ENCODE results near the gene CSF2RB.

Gene CSF2RB

DNA sequence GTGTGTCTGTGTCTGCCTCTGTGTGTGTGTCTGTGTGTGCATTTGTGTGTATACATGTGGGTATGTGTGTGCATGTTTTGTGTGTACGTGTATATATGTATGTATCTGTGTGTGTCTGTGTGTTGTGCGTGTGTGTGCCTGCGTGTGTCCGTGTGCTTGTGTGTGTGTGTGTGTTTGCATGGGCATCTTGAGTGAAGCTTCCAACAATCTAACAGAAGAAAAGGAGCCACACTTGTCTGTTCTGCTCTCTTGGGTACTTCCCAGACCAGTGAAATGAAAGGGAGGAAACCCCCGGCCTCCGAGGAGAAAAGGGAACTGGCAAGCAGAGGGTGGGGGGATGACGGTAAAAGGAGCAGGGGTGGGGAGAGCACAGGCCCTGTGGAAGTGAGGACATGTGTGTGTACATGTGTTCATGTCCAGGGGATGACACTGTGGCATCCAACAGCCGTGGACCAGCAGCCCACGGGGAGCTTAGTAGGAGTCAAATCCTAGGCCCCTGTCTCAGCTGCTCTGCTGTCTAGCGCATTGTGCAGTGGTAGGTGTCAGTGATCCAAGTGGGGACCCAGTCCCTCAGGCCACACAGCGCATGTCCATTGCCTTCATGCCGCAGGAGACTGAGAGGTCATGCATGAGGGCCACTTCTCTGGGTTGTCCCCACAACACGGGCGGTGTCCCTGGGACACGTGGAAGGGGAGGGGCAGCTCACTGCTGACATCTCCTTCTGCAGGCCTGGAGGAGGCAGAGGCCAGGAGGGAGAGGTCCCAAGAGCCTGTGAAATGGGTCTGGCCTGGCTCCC lies 8.1 kb downstream of the CSF2RB start:
- no peak for DNase-seq (ENCODE audit: low read depth)

DNA sequence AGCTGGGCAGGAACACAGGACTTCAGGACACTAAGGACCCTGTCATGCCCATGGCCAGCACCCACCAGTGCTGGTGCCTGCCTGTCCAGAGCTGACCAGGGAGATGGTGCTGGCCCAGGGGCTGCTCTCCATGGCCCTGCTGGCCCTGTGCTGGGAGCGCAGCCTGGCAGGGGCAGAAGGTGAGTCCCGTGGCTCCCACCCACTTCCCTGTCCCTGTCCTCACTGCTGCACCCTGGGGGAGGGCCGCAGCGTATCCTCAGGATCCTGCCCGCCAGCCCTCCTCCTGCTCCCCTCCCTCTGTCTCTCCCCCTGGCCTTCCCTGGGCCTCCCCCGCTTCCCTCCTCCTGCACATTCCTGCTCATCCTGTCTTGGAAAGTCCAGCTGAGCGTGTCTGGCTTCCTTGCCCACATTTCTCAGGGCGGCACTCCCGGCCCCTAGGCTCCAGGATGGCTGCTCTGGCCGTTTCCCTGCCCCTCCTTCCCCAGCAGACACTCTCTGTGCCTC lies 8.7 kb downstream of the CSF2RB start:
- no peak for DNase-seq (ENCODE audit: low read depth)

DNA sequence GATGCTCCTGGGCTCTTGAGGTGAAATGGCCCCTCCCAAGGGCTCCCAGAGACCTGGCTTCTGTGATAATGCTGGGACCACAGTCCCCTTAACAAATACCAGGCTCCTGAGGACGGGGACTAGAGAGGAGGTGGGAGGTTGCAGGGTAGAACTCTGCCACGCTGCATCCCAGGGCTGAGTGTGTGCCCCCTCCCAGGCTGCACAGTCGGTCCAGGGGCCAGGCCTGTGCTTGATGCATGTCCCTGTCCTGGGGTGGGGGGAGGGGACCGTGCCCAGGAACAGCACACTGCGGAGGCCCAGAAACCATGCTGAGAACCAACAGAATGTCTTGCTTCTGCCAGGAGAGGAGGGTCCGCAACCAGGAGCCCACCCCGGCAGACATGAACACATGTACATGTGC lies 9.3 kb downstream of the CSF2RB start:
- DNase-seq (ENCODE audit: low read depth): no peak

DNA sequence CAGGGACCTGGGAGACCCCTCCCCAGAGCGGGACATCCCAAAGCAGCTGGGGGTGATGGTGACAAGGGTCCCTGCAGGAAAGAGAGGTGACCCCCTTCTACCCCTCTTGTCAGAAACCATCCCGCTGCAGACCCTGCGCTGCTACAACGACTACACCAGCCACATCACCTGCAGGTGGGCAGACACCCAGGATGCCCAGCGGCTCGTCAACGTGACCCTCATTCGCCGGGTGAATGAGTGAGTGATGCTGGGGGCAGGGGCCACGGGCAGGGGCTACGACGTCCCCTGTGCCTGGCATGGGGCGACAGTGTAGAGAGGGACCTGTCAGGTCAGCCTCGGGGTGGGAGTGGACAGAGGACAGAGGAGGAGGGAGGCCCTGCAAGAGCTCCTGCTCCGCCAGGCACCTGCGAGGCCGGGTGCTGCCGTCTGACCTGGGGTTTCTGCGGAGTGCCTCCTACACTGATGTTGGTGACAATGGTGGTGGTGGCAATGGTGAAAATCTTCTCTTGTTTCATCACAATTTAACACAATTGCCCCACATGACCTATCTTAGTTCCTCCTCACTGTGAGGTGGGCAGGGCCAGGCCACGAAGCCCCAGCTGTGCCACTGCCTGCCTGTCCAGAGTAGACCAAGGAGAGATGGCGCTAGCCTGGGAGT lies 9.8 kb downstream of the CSF2RB start:
- no peak for DNase-seq (ENCODE audit: low read depth)

DNA sequence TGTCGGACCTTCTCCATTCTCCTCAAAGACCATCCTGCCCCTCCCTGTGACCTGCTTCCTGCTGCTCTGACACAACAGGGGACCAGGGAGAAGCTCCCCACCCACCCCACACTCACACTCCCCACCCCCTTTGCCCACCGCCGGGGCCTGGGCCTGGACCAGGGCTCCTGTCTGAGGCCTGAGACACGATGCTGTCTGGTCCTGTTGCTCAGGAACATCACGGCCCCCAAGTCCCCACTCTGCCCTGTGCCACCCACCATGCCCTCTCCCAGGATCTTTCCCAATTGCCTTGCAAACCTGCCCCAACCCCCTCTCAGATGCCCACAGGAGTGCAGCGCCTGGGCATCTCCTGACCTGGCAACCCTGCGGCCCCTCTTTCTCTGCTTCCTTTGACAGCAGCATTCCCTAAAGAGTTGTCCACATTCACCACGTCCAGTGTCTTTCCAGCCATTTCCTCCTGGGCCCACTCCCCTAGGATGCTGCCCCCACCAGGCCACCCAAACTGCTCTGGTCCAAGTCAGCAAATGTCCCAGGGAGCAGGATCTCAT lies 10.8 kb downstream of the CSF2RB start:
- DNase-seq (ENCODE audit: low read depth): no peak

DNA sequence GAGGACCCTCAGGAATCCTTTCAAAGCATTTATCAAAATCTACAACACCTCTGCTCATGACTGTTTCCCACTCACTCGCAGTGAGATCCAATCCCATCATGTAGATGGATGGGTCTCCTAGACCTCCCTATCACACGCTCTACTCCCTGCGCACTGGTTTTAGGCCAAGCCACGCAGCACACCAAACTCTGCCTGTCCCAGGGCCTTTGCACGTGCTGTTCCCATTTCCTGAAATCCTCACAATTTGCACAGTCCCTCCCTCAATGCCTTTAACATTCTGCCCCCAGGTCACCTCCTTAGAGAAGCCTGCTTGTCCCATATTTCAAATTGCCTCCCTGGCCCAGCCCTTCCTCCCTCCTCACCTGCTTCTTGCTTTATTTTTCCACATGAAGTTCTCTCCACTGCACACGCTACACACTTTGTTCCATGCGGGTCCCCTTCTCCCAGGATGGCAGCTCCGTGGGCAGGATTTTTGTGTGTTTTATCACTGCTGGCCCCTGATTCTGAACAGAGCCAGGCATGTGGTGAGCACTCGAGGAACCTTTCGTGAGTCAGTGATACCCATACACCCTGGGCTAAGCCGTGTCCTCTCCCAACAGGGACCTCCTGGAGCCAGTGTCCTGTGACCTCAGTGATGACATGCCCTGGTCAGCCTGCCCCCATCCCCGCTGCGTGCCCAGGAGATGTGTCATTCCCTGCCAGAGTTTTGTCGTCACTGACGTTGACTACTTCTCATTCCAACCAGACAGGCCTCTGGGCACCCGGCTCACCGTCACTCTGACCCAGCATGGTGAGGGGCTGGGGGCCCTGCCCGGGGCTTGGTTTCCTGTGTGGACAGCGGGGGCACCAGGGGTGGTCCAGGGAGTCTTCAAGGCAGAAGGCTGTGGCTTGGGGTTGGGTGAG lies 12.2 kb downstream of the CSF2RB start:
- no peak for DNase-seq (ENCODE audit: low read depth)

DNA sequence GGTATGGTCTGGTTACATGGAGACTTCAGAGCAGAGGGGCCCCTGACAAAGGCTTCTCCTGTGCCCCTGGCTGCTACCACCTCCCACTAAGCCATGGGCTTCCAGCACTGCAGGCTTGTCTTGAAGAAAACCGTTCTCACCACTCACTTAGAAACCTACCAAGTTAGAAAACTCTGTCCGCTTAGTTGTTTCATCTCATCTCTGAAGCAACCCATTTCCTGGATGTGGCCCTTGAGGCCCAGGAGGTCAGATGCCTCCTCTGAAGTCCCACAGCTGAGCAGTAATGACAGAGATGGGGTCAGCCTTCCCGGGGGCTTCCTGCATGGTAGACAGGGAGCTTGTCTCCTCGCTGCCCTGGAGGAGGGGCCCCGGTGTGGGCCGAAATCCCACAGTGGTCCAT lies 12.9 kb downstream of the CSF2RB start:
- DNase-seq (ENCODE audit: low read depth): no peak

DNA sequence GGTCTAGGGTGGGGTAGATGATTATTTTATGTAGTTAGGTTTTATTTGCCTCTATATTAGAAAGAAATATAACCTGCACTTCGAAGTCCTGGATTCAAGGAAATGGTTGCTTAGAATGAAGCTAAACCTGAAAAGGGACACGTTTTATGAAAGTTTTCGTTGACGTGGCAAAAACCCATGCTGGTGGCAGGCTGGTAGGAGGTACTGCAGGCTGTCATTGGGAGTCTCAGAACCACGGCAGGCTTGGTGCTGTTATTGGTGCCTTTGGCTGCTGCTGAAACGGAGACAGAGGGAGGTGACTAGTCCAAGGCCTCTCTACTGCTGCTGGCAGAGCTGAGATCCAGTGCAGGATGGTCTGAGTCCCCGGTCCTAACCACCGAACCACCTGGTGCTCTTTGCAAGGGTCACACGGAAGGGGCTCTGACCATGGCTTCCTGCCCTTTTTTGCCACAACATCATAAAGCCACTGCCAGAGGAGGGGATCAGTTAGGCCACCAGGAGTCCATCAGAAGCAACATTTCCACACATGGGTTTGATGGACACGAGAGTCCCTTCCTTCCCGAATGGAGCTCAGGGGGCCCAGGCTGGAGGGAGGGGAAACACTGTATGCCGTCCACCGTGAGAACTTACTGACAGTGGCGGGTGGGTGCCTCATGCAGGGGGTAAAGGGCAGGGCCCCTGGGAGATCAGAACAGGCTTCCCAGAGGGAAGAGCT lies 13.4 kb downstream of the CSF2RB start:
- no peak for DNase-seq (ENCODE audit: low read depth)

DNA sequence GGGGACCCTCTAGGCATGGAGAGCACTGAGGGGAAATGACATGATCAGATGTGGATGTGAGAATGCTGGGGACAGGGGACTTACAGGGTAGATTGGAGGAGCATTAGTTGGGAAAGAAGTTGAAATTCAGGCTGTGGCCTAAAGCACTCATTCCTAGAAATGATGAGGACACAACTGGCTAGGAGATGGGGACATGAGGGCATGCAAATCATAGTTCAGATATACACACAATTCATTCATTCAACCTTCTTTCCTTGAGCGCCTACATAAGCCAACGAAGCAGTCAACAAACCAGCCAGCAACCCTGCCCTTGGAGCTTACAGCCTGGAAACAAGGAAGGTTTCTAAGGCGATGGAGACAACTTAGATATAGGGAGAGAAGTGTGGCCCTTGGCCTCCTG lies 14.2 kb downstream of the CSF2RB start:
- no peak for DNase-seq (ENCODE audit: low read depth)

DNA sequence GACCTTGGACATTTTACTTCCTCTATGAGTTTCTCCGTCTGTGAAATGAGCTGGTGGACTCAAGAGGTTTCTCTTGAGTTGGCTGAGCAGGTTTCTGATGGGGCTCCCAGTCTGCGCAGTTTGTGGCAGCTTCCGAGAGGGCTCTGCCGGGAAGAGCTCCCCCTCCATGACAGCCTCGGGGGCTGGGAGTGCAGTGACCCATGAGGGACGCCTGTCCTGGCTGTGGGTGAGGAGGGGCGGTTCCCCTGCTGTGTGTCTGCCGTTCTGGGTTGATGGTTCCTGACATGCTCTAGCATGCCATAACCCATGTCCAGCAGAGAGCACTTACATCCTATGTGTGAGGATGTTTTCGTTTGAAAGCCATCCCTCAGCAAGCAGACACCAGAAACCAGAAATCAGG lies 14.8 kb downstream of the CSF2RB start:
- no peak for DNase-seq (ENCODE audit: low read depth)

DNA sequence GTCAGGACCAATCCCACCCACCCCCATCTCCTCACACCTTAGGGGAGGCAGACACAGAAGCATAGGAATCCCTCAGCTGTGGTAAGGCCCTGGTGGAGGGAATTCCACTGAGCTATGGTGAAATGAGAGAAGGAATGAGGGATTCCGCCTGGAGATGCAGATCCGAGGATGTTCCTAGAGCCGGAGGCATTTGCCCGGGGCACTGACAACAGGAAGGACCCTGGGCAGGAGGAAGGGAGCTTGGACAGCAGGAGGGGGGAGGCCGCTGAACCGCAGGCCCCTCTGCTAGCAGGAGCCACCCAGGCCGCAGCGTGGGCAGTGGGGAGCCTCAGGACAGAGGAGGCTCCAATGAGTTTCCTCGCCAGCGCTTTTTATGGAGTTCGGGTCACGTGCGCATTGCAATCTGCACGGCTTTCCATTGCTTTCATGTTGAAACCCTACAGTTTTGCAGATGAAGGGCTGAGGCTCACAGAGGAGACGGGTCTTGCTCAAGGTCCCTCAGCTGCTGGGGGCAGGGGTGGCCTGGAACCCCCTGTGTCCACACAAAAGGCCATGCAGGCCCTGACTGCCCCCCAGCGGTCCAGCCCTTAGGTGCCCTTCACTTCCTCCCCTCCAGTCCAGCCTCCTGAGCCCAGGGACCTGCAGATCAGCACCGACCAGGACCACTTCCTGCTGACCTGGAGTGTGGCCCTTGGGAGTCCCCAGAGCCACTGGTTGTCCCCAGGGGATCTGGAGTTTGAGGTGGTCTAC lies 15.5 kb downstream of the CSF2RB start:
- DNase-seq (ENCODE audit: low read depth): no peak

DNA sequence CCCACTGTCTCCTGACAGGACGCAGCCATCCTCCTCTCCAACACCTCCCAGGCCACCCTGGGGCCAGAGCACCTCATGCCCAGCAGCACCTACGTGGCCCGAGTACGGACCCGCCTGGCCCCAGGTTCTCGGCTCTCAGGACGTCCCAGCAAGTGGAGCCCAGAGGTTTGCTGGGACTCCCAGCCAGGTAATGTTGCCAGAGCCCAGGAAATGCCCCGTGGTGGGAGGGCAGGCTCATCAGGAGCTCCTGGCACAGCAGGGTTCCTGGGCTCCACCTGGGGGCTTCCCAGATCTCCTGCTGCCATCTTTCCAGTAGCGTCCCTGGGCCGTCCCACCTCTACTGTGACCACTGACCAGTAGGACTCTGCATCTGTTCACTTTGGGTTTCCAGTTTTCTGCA lies 16.2 kb downstream of the CSF2RB start:
- no peak for DNase-seq (ENCODE audit: low read depth)

DNA sequence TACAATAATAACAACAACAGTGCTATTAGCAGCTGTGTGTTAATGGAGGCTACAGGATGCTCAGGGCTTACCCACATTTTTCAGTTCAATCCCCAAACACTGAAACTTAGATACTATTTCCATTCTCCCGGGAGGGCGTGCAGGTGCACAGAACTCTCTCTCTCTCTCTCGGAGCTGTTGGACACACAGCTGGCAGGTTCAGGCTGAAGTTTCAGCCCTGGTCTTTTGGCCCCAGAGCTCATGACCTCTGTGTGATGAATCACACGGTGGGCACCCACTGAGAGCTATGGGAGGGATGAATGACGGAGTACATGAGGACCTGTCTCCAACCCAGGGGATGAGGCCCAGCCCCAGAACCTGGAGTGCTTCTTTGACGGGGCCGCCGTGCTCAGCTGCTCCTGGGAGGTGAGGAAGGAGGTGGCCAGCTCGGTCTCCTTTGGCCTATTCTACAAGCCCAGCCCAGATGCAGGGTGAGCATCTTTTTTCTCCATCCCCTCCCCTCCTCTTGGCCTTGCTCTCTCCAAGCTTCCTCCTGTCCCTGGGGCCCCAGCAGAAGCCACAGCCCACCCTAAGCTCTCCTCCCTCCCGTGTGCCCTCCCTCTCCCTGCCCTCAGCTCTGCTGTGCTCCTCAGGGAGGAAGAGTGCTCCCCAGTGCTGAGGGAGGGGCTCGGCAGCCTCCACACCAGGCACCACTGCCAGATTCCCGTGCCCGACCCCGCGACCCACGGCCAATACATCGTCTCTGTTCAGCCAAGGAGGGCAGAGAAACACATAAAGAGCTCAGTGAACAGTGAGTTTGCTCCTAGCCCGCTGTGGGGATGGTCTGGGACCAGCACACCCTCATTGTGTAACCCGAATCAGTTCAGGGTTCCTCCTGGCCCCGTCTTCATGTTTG lies 16.9 kb downstream of the CSF2RB start:
- DNase-seq (ENCODE audit: low read depth): no peak

DNA sequence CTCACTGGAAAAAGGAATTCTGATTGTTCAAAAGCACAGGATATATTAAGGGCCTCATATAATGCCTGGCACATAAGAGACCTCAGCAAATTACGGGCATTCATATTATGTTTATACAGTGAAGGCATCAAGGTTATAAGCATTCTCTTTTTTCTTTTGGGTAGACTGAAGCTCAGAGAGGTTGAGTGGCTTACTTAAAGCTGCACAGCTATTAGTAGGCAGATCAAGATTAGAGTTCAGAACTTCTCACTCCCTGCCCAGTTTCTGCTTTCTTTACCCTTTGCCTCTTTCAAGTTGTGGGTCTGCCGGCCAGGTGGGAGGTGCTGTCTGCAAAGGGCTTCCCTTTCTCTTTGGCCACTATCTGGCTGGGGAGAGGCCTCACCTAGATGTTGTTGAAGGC lies 18.0 kb downstream of the CSF2RB start:
- no peak for DNase-seq (ENCODE audit: low read depth)

DNA sequence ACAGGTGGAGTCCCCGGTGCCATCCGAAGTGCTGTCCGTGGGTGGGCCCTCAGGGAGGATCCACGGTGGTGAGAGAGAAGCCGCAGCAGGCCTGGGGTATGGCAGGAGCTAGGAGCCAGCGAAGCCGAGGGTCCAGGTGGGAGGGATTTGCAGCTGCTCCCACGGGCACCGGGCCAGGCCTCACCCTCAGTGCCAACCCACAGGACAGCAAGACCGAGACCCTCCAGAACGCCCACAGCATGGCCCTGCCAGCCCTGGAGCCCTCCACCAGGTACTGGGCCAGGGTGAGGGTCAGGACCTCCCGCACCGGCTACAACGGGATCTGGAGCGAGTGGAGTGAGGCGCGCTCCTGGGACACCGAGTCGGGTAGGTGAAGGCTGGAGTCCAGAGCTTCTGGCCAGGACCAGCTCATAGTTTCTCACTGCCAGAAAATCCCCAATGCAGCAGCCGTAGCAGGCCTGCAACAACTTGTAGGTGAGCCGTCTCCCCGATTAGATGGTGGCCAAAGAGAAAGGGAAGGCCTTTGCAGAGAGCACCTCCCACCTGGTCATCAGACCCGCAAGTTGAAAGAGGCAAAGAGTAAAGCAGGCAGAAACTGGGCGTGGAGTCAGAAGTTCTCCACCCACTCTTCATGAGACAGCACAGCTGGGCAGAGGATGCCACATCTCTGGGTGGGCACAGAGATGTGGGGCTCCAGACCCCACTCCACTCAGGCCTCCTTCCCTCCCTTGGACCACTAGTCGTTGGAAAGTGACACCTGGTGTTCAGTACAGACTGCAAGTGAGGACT lies 20.4 kb downstream of the CSF2RB start:
- DNase-seq (ENCODE audit: low read depth): no peak

DNA sequence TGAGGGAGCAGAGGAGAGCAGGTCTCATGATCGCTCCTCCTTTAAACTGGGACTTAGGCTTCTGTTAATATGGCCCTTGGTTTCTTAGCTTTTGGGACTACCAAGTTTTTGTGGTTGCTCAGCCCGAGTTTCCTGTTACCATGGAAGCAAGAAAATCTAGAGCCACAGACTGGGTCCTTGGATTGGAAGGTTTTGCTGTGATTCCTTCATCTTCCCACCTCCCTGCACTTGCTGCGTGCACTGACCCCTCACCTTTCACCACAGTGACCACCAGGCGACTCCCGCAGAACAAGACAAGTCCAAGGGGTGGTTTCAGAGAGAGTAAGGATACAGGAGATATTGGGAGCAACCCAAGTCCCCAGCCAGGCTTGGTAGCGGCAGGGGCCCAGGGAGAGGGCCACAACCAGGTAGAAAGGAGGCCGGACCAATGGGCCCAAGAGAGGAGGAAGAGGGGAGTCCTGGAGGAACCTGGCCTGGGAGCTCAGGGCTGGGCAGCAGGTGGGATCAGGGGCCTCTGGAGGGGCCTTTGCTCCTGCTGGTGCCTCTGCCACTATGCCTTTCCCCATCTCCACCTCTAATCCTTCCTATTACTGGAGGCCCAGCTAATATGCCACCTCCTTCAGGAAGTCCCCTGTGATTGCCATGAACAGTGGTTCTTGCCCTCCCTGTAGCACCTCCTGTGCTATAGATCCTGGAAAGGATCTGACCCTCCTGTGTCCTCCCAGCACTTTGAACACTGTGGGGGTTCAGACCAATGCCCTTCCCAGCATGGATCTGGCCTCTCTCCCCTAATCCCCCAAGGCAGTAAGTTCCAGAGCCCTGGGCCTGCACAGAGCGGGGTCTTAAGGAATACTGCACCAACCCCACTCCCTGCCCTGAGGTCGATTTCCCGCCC lies 21.2 kb downstream of the CSF2RB start:
- no peak for DNase-seq (ENCODE audit: low read depth)

DNA sequence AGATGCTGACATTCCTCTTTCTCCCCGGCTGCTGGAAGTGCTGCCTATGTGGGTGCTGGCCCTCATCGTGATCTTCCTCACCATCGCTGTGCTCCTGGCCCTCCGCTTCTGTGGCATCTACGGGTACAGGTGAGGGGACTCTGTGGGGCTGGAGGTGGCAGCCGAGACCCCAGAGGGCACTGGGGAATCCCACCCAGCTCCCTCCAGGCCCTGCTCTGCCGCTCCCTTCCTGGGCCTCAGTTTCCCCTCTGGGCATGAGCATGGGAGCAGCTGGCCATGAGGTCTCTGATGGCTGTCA lies 21.8 kb downstream of the CSF2RB start:
- DNase-seq (ENCODE audit: low read depth): no peak

DNA sequence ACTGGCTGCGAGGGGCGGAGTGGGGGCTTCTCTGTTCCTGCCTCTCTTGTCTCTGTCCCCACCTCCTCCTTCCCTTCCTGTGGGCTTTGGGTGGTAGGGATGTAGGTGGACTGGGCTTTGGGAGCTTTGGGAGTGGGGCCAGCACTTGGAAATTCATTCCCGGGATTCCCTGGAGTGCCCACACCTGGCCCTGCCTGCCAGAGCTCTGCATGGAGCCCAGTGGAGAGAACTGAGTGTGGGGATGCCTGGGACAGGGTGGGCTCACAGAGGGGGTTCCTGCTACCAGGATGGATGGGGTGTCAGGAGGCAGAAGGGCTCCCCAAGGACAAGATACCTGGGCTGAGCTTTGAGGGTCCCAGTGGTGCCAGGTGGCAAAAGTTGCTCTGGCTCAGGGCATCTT lies 22.3 kb downstream of the CSF2RB start:
- DNase-seq (ENCODE audit: low read depth): no peak

All from fibroblast of gingiva (primary cell).